Natural killer cell (primary cell): ENCODE results near the gene C13orf46. TPM values are rescaled to one million over a fixed set of nuclear protein-coding genes. Genes with fewer than 3 reads are reported as not detected.

ENCODE experiments used
- ATAC-seq, 3 donors: fragments of 150-1000 bp in 2 of 3; fragments of 200-7000 bp in 1 of 3; cut with Tn5 transposase; 1 replicate in 1 of 3; 2 replicates in 2 of 3; pipeline ENCODE4 v1.10.0; 2021; ENCODE audit warnings: mild to moderate bottlenecking in 2 of 3, moderate library complexity in 2 of 3
- DNase-seq, 2 donors: peaks; one replicate each; pipeline versions ENCODE4 v3.0.0 to v3.0.0-alpha.2; 2013 to 2021; ENCODE audit warnings: mixed read lengths in 1 of 2
- H3K27ac ChIP-seq: one replicate; pipeline ENCODE4 v1.5.1; 2013; ENCODE audit warnings: mild to moderate bottlenecking, low read length
- H3K27me3 ChIP-seq: one replicate; pipeline ENCODE4 v1.6.1; 2013; ENCODE audit warnings: low read length; ENCODE audit not compliant: control insufficient read depth, insufficient read depth
- H3K36me3 ChIP-seq: one replicate; pipeline ENCODE4 v1.6.1; 2013; ENCODE audit warnings: low read length; ENCODE audit not compliant: control insufficient read depth, insufficient read depth
- H3K4me1 ChIP-seq: one replicate; pipeline ENCODE4 v1.6.1; 2013; ENCODE audit warnings: low read length; ENCODE audit not compliant: control insufficient read depth, insufficient read depth
- H3K4me3 ChIP-seq: one replicate; pipeline ENCODE4 v1.5.1; 2013; ENCODE audit warnings: low read length
- H3K9me3 ChIP-seq: one replicate; pipeline ENCODE4 v1.6.1; 2013; ENCODE audit warnings: low read length; ENCODE audit not compliant: control insufficient read depth, insufficient read depth
- H3K27ac Mint-ChIP-seq, 2 donors: one replicate each; pipeline ENCODE4 v1.8.0; 2022; ENCODE audit warnings: mild to moderate bottlenecking in 2 of 2, mixed read lengths in 2 of 2, moderate library complexity in 1 of 2
- H3K27me3 Mint-ChIP-seq, 2 donors: one replicate each; pipeline ENCODE4 v1.8.0; 2022; ENCODE audit warnings: low read depth in 2 of 2, mixed read lengths in 2 of 2
- H3K36me3 Mint-ChIP-seq: one replicate; pipeline ENCODE4 v1.8.0; 2022; ENCODE audit warnings: mixed read lengths
- H3K4me1 Mint-ChIP-seq, 2 donors: one replicate each; pipeline ENCODE4 v1.8.0; 2022; ENCODE audit warnings: mixed read lengths in 2 of 2
- H3K4me3 Mint-ChIP-seq: one replicate; pipeline ENCODE4 v1.8.0; 2022; ENCODE audit warnings: mild to moderate bottlenecking, moderate library complexity, mixed read lengths
- H3K9me3 Mint-ChIP-seq, 2 donors: one replicate each; pipeline ENCODE4 v1.8.0; 2022; ENCODE audit warnings: mixed read lengths in 2 of 2
- CTCF ChIP-seq: fragments of 200-600 bp; IDR thresholded peaks from one replicate; pipeline ENCODE4 v1.8.0; 2022; ENCODE audit warnings: antibody characterized with exemption
- WGBS: methylation state at CpG from one replicate; pipeline ENCODE4 v1.1.7; 2013; ENCODE audit warnings: missing lambda C conversion rate; ENCODE audit not compliant: insufficient coverage; 5-methylcytosine and 5-hydroxymethylcytosine counted together
- intact Hi-C: fragments of 100-400 bp; cut with micrococcal nuclease; formaldehyde crosslinking; loops from one replicate; pipeline ENCODE4 v1.14.2; 2022
- total RNA-seq, 4 donors: library from RNA; stranded (reverse); fragments of 120-200 nt in 1 of 4; gene quantifications; one replicate each; pipeline versions ENCODE4 v1.2.3 to v1.2.4, GENCODE V29; 2013 to 2022

The C13orf46 gene
- total RNA-seq, 3 donors from 2014 or later (not counting 1 experiment from before 2014, with no cell fraction given) = 21.1 to 23.9 (median 23.5) TPM

DNA sequence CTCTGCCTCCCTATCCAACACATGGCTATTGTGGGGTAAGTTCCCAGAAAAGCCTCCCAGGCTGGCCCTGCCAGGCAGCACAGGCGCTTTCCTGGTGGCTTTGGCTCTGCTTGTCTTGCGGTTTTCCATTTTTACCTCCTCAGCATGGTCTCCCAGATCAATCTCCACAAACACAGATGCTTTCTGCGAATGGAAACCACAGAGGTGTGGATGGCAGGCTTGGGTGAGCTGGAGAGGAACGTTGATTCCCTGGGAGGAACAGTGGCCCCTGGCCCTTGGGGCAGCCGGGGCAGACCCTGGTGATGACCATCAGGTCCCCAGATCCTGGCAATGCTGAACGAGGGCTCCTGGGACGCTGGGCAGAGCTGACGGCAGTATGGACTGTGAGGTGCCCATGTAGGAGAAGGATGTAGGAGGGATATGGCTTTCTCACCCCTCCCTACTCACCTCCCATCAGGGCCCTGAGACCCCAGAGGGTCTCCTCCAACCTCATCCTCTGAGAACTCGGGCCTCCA lies 6.6 kb downstream of the C13orf46 start:
- Mint-ChIP-seq H3K4me3 (no peak overlapping the region), H3K4me1 (no peaks in the 10 kb centered on the region), H3K27me3 (no peaks in the 10 kb centered on the region), H3K9me3 (no peaks in the 10 kb centered on the region), H3K36me3 (no peaks in the 10 kb centered on the region), H3K27ac (no peak overlapping the region)
- H3K4me3 ChIP-seq = no peak overlapping the region
- no peaks in the 10 kb centered on the region for H3K27me3 ChIP-seq
- no peak for ATAC-seq
- no peak for DNase-seq
- peaks cover 19% of the 10 kb centered on the region for H3K36me3 ChIP-seq
- no peak for TF ChIP-seq CTCF
- H3K9me3 ChIP-seq = no peaks in the 10 kb centered on the region
- 87% methylated on average over 7 of the region's 9 CpGs for WGBS
- intact Hi-C loops = no loop called here
- H3K4me1 ChIP-seq = no peaks in the 10 kb centered on the region
- H3K27ac ChIP-seq = no peak overlapping the region

- Mint-ChIP-seq H3K4me3 (no peak overlapping the region), H3K4me1 (peaks cover 0 to 5% of the 10 kb centered on the region in 2 donors), H3K27me3 (no peaks in the 10 kb centered on the region), H3K36me3 (no peaks in the 10 kb centered on the region), H3K9me3 (no peaks in the 10 kb centered on the region), H3K27ac (no peak overlapping the region)
- peaks cover 17% of the 10 kb centered on the region for H3K36me3 ChIP-seq
- intact Hi-C loops = no loop called here
- DNase-seq (no peak), ATAC-seq (no peak)
- no peaks in the 10 kb centered on the region for H3K27me3 ChIP-seq
- 98% methylated on average over 5 of the region's 5 CpGs for WGBS
- no peak overlapping the region for H3K27ac ChIP-seq
- TF ChIP-seq CTCF = no peak
- no peaks in the 10 kb centered on the region for H3K4me1 ChIP-seq
- no peak overlapping the region for H3K4me3 ChIP-seq
- no peaks in the 10 kb centered on the region for H3K9me3 ChIP-seq
These were observed 7.7 kb downstream of the C13orf46 start for GRCh38 chr13:113965968-113966884.

GRCh38 chr13:113965383-113965874 lies 8.4 kb downstream of the C13orf46 start:
- no peak overlapping the region for H3K27ac ChIP-seq
- Mint-ChIP-seq H3K4me3 (no peak overlapping the region), H3K27ac (no peak overlapping the region), H3K9me3 (no peaks in the 10 kb centered on the region), H3K27me3 (no peaks in the 10 kb centered on the region), H3K4me1 (peaks cover 0 to 5% of the 10 kb centered on the region in 2 donors), H3K36me3 (no peaks in the 10 kb centered on the region)
- no peak for TF ChIP-seq CTCF
- WGBS = 97% methylated on average over 2 of the region's 2 CpGs
- no peaks in the 10 kb centered on the region for H3K9me3 ChIP-seq
- no peak overlapping the region for H3K4me3 ChIP-seq
- no peaks in the 10 kb centered on the region for H3K27me3 ChIP-seq
- peaks cover 13% of the 10 kb centered on the region for H3K36me3 ChIP-seq
- DNase-seq = no peak
- ATAC-seq = no peak
- H3K4me1 ChIP-seq = no peaks in the 10 kb centered on the region
- intact Hi-C loops = no loop called here
